GM23338 (cell line): ENCODE measurements around the gene AHNAK2. TPM values are rescaled to one million over a fixed set of nuclear protein-coding genes. Genes with fewer than 3 reads are reported as not detected.

Source experiments
- ATAC-seq: fragments of 200-7000 bp; cut with Tn5 transposase; 3 replicates; pipeline ENCODE4 v1.9.1; 2020
- DNase-seq: peaks from one replicate; pipeline ENCODE4 v3.0.0-alpha.2; 2015; ENCODE audit warnings: low spot score
- H2AFZ ChIP-seq: fragments of 200-600 bp; sonication (generic); 2 replicates; pipeline ENCODE4 v1.8.0; 2016; ENCODE audit warnings: antibody characterized with exemption, mild to moderate bottlenecking, moderate library complexity
- H3F3A ChIP-seq: fragments of 200-600 bp; sonication (generic); replicated peaks from 2 replicates; pipeline ENCODE4 v1.8.0; 2017; ENCODE audit warnings: antibody characterized with exemption, mixed run types, low read depth
- H3K27ac ChIP-seq: fragments of 200-600 bp; sonication (generic); 2 replicates; pipeline ENCODE4 v1.6.1; 2016; ENCODE audit warnings: low read depth
- H3K27me3 ChIP-seq: fragments of 200-600 bp; sonication (generic); 2 replicates; pipeline ENCODE4 v1.8.0; 2016; ENCODE audit warnings: mild to moderate bottlenecking, mixed run types, moderate library complexity; ENCODE audit not compliant: insufficient read depth
- H3K36me3 ChIP-seq: fragments of 200-600 bp; sonication (generic); 2 replicates; pipeline ENCODE4 v1.8.0; 2016; ENCODE audit warnings: mild to moderate bottlenecking; ENCODE audit not compliant: insufficient read depth
- H3K4me1 ChIP-seq: fragments of 200-600 bp; sonication (generic); 2 replicates; pipeline ENCODE4 v1.8.0; 2016; ENCODE audit warnings: mild to moderate bottlenecking, moderate library complexity; ENCODE audit not compliant: insufficient read depth
- H3K4me2 ChIP-seq: fragments of 200-600 bp; sonication (generic); 2 replicates; pipeline ENCODE4 v1.7.1; 2017; ENCODE audit warnings: mixed run types
- H3K4me3 ChIP-seq: fragments of 200-600 bp; sonication (generic); 2 replicates; pipeline ENCODE4 v1.6.1; 2016; ENCODE audit warnings: mixed run types
- H3K79me2 ChIP-seq: fragments of 200-600 bp; sonication (generic); replicated peaks from 2 replicates; pipeline ENCODE4 v1.8.0; 2017; ENCODE audit warnings: mild to moderate bottlenecking; ENCODE audit not compliant: insufficient read depth
- H3K9me2 ChIP-seq: fragments of 200-600 bp; sonication (generic); 2 replicates; pipeline ENCODE4 v1.8.0; 2017; ENCODE audit not compliant: insufficient read depth
- H4K20me1 ChIP-seq: fragments of 200-600 bp; sonication (generic); replicated peaks from 2 replicates; pipeline ENCODE4 v1.8.0; 2017; ENCODE audit warnings: mild to moderate bottlenecking; ENCODE audit not compliant: insufficient read depth
- H3K27ac Mint-ChIP-seq: 2 replicates; pipeline ENCODE4 v1.8.0; 2020; ENCODE audit warnings: inconsistent platforms, mild to moderate bottlenecking, moderate library complexity, mixed read lengths
- H3K27me3 Mint-ChIP-seq: 3 replicates; pipeline ENCODE4 v1.8.0; 2022; ENCODE audit warnings: low read depth, mild to moderate bottlenecking, moderate library complexity, mixed read lengths, inconsistent platforms; ENCODE audit not compliant: insufficient read depth, poor library complexity
- H3K36me3 Mint-ChIP-seq: 3 replicates; pipeline ENCODE4 v1.8.0; 2021; ENCODE audit warnings: low read depth, mild to moderate bottlenecking, inconsistent platforms, moderate library complexity, mixed read lengths
- H3K4me1 Mint-ChIP-seq: 3 replicates; pipeline ENCODE4 v1.8.0; 2020; ENCODE audit warnings: mild to moderate bottlenecking, inconsistent platforms, mixed read lengths
- H3K4me3 Mint-ChIP-seq: 3 replicates; pipeline ENCODE4 v1.8.0; 2021; ENCODE audit warnings: moderate library complexity, mild to moderate bottlenecking, inconsistent platforms, mixed read lengths
- H3K9me3 Mint-ChIP-seq: 3 replicates; pipeline ENCODE4 v1.8.0; 2020; ENCODE audit warnings: moderate library complexity, mild to moderate bottlenecking, inconsistent platforms, mixed read lengths
- CREB1 ChIP-seq: fragments of 250-450 bp; sonication (Bioruptor Pico); IDR thresholded peaks from 2 replicates; pipeline ENCODE4 v1.5.0; 2020; ENCODE audit warnings: low read depth, mild to moderate bottlenecking, moderate library complexity
- EZH2 ChIP-seq: fragments of 200-600 bp; sonication (generic); IDR thresholded peaks from one replicate; pipeline ENCODE4 v1.8.0; 2017; ENCODE audit warnings: antibody characterized with exemption, mild to moderate bottlenecking, low read depth; ENCODE audit not compliant: unreplicated experiment
- EZH2phosphoT487 ChIP-seq: fragments of 200-600 bp; sonication (generic); IDR thresholded peaks from one replicate; pipeline ENCODE4 v1.8.1; 2018; ENCODE audit warnings: antibody characterized with exemption; ENCODE audit not compliant: unreplicated experiment
- NANOG ChIP-seq: IDR thresholded peaks from 2 replicates; pipeline ENCODE4 v1.6.1; 2016; ENCODE audit warnings: antibody characterized with exemption, borderline replicate concordance
- POLR2AphosphoS5 ChIP-seq: IDR thresholded peaks from 2 replicates; pipeline ENCODE4 v1.6.1; 2016; ENCODE audit warnings: antibody characterized with exemption, low read depth
- REST ChIP-seq: IDR thresholded peaks from one replicate; pipeline ENCODE4 v1.6.1; 2018; ENCODE audit warnings: antibody characterized with exemption; ENCODE audit not compliant: unreplicated experiment
- STAT1 ChIP-seq: IDR thresholded peaks from one replicate; pipeline ENCODE4 v1.6.1; 2016; ENCODE audit warnings: antibody characterized with exemption; ENCODE audit not compliant: unreplicated experiment
- ZNF114 ChIP-seq: fragments of 250-450 bp; sonication (Bioruptor Pico); IDR thresholded peaks from 2 replicates; pipeline ENCODE4 v1.5.0; 2020; ENCODE audit warnings: mild to moderate bottlenecking, moderate library complexity
- ZNF331 ChIP-seq: fragments of 250-450 bp; sonication (Bioruptor Pico); IDR thresholded peaks from 2 replicates; pipeline ENCODE4 v1.5.0; 2020; ENCODE audit warnings: low read depth, mild to moderate bottlenecking, moderate library complexity
- ZNF462 ChIP-seq: fragments of 250-450 bp; sonication (Bioruptor Pico); IDR thresholded peaks from 2 replicates; pipeline ENCODE4 v1.5.0; 2020; ENCODE audit warnings: mild to moderate bottlenecking, moderate library complexity
- polyA plus RNA-seq: library from polyadenylated mRNA; unstranded; fragments of >200 nt; fragmentation: Nextera tagmentation; extraction: Ambion mirVana; gene quantifications from 2 replicates; pipeline ENCODE4 v1.2.1, GENCODE V29; 2016
- total RNA-seq: library from RNA; depleted of rRNA; stranded (reverse); fragments of >200 nt; shearing (Covaris generic); gene quantifications from 2 replicates; pipeline ENCODE4 v1.2.3, GENCODE V29; 2014
- TF ChIP-seq, protein P1 (sequence below), 2 experiments: fragments of 200-600 bp in 1 of 2; sonication (generic) in 1 of 2; conservative IDR thresholded peaks; 2 replicates each; pipeline versions ENCODE4 v1.5.1 to v1.6.1; 2016 to 2017; ENCODE audit warnings: antibody characterized with exemption in 2 of 2, low read depth in 2 of 2, mild to moderate bottlenecking in 2 of 2, moderate library complexity in 1 of 2

AHNAK2 gene
- total and polyA plus RNA-seq, 2 experiments from 2014 or later: 1.1 to 2.6 TPM

GRCh38 chr14:104924421-104925213 lies 53.6 kb downstream of the AHNAK2 start, which contains the start of gene PLD4 (continued):
- TF ChIP-seq ZNF462 (CRISPR knock-in tag) (no peak), ZNF331 (CRISPR knock-in tag) (no peak), ZNF114 (CRISPR knock-in tag) (no peak), NANOG (no peak)

DNA sequence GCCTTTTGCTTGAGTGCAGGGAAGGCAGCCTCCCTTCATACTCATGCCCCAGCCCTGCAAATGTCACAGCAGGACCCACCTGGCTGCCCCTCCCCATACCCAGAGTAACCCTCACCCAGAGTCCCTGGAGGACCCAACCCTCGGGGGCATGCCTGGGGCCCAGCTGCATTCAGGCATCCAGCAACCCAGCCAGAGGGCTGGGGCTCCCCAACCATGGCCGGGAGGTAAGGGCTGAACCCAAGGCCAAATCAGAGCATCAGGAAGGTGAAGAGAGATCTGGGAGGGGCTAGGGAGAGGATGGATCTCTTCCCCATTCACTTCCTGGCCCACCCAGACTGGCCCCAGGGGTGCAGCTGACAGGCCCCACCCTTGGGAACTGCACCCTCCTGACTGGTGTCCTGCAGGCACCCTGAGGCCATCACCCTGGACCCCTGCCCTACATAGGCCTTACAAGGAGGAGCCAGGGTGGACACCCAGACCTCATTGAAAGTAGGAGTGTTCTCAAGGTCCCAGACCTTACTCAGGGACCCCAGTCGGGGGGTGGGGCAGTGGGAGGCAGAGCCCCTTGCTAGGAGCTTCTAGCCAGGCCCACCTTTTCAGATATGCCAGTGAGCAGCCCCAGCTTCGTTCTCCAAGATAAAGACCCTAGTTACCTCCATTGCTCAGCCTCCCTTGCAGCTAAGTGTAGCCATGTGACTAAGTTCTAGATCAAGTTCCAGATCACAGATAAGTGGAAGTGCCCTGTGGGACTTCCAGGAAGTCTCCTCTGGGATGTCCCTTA lies 54.3 kb downstream of the AHNAK2 start:
- Mint-ChIP-seq H3K27me3 (peaks cover 4% of the 10 kb centered on the region), H3K4me1 (peaks cover 6% of the 10 kb centered on the region), H3K4me3 (no peak overlapping the region), H3K9me3 (no peaks in the 10 kb centered on the region), H3K27ac (no peak overlapping the region), H3K36me3 (no peaks in the 10 kb centered on the region)
- H3K36me3 ChIP-seq: no peaks in the 10 kb centered on the region
- H3K4me1 ChIP-seq: no peaks in the 10 kb centered on the region
- H3K27me3 ChIP-seq: no peaks in the 10 kb centered on the region
- ATAC-seq: no peak
- no peak for DNase-seq
- H3K4me2 ChIP-seq: no peak overlapping the region
- no peaks in the 10 kb centered on the region for H3K79me2 ChIP-seq
- H3K27ac ChIP-seq: no peak overlapping the region
- H3K4me3 ChIP-seq: no peak overlapping the region
- H4K20me1 ChIP-seq: no peaks in the 10 kb centered on the region
- no peak overlapping the region for H2AFZ ChIP-seq
- no peaks in the 10 kb centered on the region for H3K9me2 ChIP-seq
- H3F3A ChIP-seq: no peaks in the 10 kb centered on the region
- TF ChIP-seq EZH2: no peak
- TF ChIP-seq POLR2AphosphoS5: no peak
- no peak for TF ChIP-seq STAT1
- no peak for TF ChIP-seq EZH2phosphoT487
- TF ChIP-seq CREB1 (CRISPR knock-in tag): no peak
- TF ChIP-seq ZNF114 (CRISPR knock-in tag): no peak
- no peak for TF ChIP-seq ZNF331 (CRISPR knock-in tag)
- TF ChIP-seq NANOG: no peak
- no peak for TF ChIP-seq REST
- TF ChIP-seq, protein P1, sequence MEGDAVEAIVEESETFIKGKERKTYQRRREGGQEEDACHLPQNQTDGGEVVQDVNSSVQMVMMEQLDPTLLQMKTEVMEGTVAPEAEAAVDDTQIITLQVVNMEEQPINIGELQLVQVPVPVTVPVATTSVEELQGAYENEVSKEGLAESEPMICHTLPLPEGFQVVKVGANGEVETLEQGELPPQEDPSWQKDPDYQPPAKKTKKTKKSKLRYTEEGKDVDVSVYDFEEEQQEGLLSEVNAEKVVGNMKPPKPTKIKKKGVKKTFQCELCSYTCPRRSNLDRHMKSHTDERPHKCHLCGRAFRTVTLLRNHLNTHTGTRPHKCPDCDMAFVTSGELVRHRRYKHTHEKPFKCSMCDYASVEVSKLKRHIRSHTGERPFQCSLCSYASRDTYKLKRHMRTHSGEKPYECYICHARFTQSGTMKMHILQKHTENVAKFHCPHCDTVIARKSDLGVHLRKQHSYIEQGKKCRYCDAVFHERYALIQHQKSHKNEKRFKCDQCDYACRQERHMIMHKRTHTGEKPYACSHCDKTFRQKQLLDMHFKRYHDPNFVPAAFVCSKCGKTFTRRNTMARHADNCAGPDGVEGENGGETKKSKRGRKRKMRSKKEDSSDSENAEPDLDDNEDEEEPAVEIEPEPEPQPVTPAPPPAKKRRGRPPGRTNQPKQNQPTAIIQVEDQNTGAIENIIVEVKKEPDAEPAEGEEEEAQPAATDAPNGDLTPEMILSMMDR (conservative IDR thresholded peaks at IDR 0.05; ENCODE audit: low read depth in 2 of 2): no peak
